GM18519 (cell line): ENCODE data around the gene ZCCHC2.

Source experiments
- ATAC-seq: cut with Tn5 transposase; IDR thresholded peaks from one replicate; pipeline ENCODE4 v1.9.1; 2021; ENCODE audit warnings: mild to moderate bottlenecking, moderate library complexity; ENCODE audit not compliant: unreplicated experiment, low FRiP score

ZCCHC2 gene

DNA sequence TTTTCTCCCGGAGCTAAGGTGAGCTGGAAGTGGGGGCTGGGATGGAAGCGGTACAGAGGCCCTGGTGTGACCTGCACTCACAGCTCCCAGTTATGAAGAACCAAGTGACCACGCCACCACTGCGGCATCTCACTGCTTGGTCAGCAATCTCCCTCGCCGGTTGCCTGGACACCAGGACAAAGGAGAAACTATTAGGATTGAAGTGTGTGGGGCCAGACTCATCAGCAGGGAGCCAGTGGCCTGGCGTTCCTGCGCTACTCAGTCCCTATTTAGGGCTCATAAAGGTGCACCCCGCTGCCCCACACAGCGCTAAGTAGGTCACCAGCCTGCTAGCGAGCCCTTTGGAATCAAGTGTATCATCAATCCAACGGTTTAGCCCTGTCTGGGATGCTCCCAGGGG lies 82.9 kb downstream of the ZCCHC2 start:
- ATAC-seq: no peak

DNA sequence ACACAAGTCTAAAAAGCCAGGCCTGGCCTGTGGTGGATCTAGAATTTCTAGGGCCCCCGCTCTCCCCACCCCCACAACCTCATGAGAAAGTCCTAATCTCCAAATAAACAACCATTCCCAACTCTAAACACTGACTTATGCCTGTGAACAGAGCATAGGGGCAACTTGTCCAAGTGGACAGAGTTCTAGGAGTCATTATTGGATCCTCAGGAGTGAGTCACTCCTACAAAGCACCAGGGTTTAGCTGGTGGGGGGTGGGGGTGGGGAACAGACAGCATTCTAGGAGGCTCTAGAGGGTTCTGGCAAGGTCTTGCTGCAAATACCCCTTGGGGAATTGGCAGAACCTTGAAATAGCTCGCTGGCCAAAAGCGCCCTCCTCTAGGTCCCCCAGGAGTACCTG lies 83.3 kb downstream of the ZCCHC2 start:
- no peak for ATAC-seq

- ATAC-seq: no peak
These were observed 84.5 kb downstream of the ZCCHC2 start for GRCh38 chr18:62607302-62607701.

DNA sequence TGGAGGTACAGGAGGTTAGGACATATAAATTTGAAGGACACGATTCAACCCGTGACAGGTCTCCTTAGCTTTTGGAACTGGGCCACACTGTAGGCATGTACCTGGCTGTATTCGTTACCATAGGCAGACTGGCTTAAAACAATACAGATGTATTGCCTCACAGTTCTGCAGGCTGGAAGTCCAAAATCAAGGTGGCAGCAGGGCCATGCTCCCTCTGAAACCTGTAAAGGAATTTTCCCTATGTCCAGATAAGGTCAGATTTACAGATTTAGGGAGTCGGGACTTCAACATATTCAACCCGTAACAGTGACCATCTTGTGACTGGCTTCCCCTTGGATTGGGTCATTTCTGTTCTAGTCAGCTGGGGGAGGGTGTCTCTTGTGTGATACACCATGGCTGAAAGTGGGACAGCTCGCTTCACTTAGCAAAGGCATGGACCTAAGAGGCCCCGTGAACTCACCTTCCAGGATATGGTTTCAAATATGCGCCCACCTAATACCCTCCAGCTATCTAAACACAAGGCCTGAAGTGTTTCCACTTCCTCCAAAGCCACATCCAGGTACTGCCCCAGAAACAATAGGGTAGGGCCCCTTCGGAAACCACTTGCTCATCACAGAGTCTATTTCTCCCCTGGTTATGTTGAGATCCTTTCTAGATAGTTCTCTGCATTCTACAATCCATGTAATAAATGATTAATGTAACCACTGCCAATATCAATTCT lies 85.0 kb downstream of the ZCCHC2 start:
- no peak for ATAC-seq

GRCh38 chr18:62609764-62610163 lies 86.9 kb downstream of the ZCCHC2 start:
- no peak for ATAC-seq

DNA sequence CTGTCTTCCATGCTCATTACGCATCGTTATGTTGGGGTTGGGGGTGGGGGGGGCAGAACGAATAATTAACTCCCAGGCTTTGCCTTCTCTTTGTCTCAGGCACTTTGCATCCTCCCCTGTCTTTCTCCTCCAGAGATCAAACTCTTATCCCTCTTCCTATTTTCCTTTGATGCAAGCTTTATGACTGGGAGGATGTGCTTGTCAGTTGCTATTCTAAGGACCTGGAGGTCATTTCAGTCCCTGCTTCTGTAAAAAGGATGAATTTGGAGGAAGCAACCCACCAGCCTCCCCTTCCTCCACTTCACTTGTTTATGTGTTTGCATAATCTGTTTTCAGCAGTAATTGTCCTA lies 87.5 kb downstream of the ZCCHC2 start:
- ATAC-seq: no peak

- ATAC-seq: no peak
These were observed 88.0 kb downstream of the ZCCHC2 start for GRCh38 chr18:62610701-62611411.

DNA sequence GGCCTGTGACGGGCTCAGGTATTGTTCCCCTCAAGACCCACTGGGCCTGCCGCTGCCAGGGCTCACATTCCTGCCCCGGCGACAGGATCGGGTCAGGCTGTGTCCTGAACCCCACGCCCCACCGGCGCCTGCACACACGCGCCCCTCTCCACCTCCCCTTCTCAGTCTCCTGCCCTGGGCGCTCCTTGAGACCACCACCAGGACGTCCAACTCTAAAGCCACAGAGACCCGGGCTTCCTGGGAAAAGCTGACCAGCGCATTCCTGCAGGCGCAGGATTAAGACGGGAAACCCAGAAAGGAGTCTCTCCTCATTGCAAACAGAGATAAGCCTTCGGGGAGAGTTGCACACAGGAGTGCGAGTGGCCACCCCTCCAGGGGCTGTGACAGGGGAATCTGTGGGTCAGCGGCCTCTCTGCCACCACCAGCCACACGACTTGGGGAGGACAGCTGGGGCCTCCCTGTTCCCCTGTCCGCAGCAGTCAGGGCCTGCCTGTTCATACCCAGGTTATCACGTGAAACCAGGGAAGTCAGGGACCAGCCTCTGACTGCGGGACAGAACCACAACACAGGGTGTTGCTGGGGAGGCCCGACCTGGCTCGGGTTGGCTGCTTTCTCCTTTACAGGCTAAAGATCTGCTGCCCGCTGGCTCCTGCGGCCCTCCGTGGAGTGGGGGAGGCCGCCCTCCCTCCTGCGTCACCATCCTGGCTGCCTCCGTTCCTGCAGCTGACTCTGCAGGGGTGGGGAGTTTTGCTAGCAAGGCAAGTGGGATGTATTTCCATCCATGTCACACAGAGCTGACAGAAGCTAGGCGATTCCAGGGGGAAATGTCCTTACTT lies 88.8 kb downstream of the ZCCHC2 start:
- ATAC-seq: no peak

DNA sequence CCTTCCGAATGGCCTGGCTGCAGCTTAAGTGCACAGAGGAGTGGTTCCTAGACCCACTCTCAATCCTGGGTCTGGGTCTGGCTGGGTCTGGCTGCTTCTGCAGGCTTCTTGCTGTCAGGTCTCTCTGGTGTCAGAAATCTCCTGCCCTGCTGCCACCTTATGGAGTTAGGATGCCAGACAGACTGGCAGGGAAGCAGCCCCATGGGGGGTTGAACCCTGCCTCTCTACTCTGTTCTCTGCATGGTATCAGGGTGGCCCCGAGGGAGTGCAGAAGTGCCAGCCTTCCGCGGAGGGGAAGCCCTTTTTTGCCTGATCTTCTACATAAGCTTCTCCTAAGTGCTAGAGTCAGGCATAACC lies 89.4 kb downstream of the ZCCHC2 start:
- no peak for ATAC-seq

DNA sequence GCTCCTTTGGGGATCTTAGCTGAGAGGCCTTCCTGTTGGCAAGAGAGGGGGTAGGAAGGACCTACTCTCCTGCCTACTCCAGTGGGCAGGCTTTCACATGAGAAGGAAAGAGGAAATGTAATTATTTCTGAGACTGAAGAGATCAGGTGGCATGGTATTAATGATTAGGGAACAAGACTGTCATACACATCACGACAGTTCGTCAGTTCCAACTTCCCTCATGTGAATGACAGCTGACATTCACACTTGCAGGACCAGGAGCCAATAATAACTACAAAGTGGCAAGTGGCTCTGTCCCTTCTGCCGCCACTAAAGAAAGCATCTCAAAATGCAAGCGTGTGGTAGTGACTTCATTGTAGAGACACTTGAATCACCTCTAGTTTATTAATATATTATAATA lies 90.0 kb downstream of the ZCCHC2 start:
- ATAC-seq: no peak

- ATAC-seq: no peak
These were observed 91.7 kb downstream of the ZCCHC2 start for GRCh38 chr18:62614494-62614893.

- no peak for ATAC-seq
These were observed 93.5 kb downstream of the ZCCHC2 start for GRCh38 chr18:62616331-62616805.

GRCh38 chr18:62617793-62618591 lies 95.2 kb downstream of the ZCCHC2 start:
- ATAC-seq: no peak

DNA sequence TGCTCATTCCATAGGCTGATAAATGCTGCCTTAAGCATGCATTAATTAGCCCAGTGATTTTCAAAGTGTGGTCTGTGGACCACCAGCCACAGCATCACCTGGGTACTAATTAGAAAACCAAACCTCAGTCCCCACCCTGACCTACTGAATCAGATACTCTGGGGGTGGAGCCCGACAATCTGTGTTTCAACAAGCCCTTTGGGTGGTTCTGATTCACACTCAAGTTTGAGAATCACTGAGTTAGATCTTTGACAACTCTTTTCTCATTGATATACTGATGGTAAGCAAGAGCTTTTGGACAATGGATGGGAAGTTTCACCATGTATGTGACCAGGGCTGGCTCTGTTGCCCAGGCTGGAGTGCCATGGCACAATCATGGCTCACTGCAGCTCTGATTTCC lies 95.9 kb downstream of the ZCCHC2 start:
- no peak for ATAC-seq

- no peak for ATAC-seq
These were observed 98.7 kb downstream of the ZCCHC2 start for GRCh38 chr18:62621546-62621945.

GRCh38 chr18:62625019-62625418 lies 102.2 kb downstream of the ZCCHC2 start:
- ATAC-seq: no peak
